HG03025 (cell line): Measurements from ENCODE around the gene NDUFAF4.

Experiments
- ATAC-seq: cut with Tn5 transposase; IDR thresholded peaks from one replicate; pipeline ENCODE4 v1.9.1; 2021; ENCODE audit warnings: mild to moderate bottlenecking, moderate library complexity; ENCODE audit not compliant: unreplicated experiment, low FRiP score

The NDUFAF4 gene

DNA sequence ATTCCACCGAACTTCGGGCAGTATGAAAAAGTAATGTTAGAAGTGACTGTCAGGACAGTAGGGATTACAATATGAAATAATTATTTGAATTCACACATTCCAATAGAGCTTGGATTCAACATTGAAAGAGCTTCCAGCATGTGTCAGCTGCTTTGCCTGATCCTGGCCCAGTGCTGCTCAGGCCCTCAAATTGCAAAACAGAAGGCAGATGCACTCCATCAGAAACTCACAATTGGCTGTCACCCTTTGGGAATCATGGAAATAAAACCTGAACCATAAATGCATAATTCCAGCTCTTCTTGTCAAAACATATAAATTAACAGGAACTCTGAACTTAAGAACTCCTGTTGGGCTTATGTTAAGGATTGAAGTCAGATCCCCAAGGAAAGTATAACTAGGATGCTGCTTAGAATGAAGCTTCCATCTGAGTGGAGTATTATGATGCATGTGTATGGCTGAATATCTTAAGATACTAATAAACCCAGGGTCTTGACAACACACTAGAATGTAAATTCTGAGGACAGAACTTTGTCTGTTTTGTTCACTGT, 1.8 kb upstream of the NDUFAF4 start:
- no peak for ATAC-seq

DNA sequence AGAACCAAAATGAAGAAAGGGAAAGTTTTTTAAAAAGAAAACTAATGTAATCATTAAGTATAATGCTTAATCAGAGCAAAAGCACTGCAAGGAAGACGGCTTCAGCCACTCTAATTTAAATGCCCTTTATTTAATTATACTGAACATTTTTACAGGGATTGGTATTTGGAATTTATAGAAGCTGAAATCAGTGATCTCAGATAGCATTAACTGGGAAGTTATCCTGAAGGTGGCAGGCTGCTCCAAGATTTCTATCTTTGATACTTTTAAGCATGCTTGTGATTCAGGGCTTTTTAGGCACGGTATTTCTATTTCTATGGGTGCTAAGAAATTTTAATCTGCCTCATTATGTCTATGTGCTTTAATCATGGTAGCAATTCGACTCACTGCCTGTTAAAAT, 1.3 kb upstream of the NDUFAF4 start:
- no peak for ATAC-seq

DNA sequence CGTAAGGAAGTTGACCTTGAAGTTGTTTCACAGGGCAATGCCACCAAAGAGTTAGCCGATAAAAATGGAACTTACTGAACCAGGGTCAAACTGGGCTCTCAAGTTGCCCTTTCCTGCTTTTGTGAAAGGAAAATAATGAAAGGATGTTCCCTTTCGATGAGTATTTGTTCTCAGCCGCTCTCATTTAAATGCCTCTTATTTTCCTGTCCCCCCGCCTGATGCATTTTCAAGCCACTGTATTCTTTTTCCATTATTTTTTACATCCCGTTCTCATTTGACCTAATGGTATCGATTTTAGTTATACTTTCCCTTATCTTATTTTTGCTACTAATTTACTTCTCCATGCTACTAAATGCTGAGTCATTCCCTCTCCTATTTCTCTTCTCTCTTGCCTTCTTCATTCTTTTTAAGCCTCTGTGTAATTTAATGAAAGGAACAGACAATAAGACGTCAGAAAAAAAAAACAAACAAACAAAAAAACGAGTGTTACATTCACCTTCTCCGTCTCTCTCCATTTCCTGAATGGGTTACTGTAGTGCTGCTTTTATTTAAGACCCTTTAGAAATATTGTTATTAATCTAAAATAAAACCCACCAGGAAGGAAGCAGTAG, 655 bp upstream of the NDUFAF4 start:
- ATAC-seq: no peak

DNA sequence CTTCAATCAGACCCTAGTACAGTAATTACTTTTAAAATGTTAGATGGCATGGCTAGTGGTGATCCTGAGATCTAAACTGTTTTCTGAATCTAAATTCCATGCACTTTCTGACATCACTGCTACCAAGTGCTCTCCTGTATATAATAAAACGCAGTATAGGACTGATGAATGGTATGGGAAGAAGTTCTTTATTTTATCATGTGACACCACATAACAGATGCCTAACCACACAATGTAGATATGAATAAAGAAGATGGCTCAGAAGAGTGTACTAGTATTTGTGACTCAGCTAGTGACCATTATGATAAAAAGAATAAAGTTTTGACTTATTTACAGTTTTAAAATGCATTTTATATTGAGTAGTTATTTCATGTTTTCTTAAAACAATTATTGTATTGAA, 8.5 kb downstream of the NDUFAF4 start:
- no peak for ATAC-seq

DNA sequence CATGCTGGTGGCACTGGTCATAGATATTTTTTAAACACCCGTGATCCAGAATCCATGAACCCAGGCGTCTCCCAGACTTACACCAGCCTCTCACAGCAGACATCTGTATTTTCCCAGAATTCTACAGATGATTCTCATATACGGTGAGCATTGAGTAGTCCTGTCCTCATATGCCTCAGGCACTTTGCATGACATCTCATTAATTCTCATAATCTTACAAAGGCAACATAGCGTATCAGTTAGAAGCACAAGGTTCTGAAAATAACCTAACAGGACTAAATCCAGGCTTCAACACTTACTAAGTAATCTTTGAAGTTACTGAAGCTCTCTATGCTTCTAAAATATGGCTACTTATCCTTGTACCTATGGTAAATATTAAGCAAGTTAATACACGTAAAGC, 8.9 kb downstream of the NDUFAF4 start:
- no peak for ATAC-seq

DNA sequence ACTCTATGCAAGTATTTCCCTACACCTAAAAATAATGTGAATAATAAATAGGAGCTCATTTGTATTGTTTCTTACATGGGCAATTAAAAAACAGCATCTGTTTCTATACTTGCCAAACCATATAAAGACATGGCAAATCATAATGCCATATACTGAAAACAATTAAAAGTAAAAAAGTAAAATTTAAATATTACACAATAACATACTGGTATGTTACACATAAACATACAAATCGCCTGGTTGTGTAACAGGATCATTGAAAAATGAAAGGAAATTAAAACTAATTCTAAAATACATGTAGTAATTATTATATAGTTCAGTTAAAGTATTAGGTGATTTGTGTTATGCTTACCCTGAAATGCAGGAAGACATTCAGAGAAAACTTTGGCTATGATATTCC, 11.2 kb downstream of the NDUFAF4 start:
- no peak for ATAC-seq

DNA sequence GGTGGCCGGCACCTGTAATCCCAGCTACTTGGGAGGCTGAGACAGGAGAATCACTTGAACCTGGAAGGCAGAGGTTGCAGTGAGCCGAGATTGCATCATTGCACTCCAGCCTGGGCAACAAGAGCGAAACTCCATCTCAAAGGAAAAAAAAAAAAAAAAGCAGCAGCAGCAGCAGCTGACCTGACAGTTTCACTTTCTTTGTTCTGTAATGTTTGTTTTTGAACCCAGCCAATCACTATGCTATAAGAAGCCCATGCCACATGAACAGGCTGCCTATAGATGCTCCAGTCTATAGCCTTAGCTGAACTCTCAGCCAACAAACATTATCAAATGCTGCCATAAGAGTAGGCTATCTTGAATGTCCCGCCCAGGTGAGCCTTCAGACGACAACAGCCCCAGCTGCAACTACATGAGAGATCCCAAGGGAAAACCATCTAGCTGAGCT, 12.5 kb downstream of the NDUFAF4 start:
- ATAC-seq: peak; percentile 95

DNA sequence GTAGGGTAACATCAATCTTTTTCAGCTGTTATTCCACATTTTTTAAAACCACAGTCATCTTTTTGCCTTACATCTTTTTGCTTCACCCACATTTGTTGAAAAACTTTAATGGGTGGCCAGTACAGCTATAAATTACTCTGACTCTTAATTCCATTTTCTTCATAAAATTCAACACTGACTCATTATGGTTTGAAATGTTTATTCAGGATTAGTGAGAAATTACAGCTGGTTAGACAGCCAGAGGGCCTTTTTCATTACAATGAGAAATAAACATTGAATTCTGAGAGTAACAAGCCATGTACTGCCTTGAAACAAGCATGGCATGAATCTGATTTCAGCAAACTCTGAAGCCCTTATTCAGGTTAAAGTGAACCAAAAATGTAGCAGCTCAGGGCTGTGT, 19.5 kb downstream of the NDUFAF4 start:
- ATAC-seq: no peak

DNA sequence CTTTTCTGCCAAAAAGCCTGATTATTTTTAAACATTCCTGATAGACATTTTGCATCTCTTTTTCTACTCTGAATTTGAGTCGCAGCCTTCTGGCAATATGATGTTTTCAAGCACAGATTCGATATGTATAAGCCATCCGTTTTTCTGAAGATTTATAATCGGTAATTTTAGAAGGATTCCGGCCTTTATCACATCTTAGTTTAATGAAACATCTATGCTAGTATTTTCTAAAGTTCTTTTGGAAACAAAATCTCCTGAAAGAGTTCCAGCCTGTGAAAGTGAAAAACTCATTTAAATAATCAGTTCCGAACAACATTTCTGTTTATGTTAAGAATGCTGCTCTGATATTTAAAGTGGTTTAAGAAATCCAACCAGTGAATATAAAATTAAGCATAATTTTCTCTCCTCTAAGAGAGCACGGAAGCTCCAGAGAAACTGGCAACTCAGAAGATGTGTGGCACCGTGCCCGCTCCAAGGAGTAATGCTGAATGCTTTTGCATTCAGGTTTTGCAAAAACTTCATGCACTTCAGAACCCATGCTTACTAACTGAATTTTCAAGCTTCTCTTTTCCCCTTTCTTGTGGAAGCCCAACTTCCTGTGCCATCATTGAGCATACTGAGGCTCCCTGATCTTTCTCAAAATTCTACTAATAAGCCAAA, 20.7 kb downstream of the NDUFAF4 start:
- no peak for ATAC-seq

DNA sequence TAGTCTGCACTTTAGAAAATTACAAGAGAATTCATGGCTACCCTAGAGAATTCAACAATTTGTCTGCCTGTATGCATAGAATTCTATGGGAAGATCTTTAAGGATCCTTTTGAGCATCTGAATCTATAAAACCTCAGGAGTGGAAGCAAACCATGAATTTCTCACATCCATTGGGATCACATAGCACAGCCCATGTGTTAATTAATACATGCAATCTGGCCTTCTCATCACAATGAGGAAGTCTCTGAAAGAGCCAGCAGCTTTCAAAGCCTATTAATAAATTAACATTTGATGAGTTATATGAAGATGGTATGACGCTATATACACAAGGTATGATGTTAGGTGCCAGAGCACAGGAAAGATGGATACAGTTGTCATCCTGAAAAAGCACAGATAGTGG, 24.7 kb downstream of the NDUFAF4 start:
- no peak for ATAC-seq

DNA sequence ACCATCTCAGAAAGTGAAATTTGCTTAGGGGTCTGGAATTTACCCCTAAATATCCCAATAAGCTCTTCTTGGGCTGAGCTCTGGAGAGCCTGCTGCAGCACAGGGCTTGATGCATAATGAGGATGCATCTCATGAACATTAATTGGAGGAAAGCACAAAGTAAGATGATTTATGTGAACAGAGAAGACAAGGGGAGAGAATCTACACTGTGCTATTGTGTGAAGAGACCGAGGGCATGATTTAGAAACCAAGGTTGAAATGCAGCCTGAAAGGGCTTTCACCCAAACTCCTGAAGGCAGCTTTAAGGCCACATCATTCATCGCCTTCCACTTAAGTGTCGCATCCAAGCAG, 32.7 kb downstream of the NDUFAF4 start:
- no peak for ATAC-seq

DNA sequence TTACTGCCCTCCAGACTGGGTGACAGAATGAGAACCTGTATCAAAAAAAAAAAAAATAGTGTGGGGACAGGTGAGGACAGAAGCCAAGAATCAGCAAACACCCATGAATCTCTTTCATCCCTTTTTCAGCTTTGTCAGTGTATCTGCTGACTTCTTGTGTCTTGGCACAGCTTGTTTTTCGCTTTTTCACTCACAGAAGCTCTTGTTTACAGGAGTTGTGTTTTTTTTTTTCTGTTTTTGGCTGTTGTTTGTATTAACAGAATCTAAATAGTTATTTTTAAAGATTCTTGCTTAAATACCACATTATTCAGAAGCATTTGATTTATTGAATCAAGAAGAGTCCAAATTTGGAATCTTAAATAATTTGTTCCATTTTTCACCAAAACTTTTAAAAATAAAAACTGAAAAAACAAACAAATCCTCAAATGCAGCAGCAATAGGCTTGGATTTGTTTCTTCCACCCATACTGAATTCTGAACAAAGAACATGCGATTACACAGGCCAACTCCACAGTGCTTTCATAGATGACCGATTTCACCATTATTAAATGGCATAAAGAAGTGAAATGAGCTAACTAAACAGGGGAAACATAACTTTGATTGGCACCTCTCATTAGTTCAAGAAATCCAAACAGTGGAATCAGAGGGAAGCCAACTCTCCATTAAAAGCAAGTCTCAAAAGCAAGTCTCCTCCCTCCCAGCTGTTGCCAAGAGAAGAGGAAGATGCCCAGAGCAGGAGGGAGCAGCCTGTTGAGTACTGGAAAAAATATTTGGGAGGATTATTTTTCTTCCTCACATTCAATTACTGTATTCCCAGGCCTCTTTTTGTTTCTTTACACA, 33.3 kb downstream of the NDUFAF4 start:
- ATAC-seq: no peak

DNA sequence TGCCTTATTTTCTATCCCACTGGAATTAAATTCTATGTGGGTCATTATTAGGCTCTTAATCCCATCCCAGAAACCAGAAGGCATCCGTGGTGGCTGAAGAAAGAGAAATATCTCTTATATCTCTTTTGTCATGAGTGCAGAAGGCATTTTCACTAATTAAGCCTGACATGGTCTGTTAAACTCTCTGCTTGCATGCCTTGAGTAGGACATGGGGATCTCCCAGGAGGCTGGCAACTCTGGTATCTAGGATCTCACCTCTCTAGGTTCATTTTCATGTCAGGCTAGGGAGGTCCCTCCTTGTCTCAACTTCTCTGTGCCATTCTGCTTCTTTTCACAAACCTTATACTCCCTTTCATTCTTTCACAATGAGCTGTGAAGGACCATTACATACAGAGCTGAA, 35.1 kb downstream of the NDUFAF4 start:
- no peak for ATAC-seq

DNA sequence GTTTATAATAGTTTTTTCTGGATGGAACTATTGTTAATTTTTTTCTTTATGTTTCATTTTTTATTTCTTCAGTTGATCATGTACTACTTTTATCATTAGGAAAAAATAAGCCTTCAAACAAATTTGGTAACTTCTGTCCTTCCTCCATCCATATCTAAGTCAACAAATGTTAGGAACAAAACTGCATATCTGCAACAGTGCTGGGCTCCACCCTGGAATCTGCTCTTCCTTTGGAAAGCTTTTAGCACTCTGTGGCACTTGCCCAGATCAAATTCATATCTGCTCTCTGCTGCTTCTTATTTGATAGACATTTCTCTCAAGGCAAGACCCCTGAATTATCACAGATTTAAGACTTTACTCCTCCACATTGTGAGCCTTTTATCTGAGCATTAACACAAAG, 36.1 kb downstream of the NDUFAF4 start:
- no peak for ATAC-seq

DNA sequence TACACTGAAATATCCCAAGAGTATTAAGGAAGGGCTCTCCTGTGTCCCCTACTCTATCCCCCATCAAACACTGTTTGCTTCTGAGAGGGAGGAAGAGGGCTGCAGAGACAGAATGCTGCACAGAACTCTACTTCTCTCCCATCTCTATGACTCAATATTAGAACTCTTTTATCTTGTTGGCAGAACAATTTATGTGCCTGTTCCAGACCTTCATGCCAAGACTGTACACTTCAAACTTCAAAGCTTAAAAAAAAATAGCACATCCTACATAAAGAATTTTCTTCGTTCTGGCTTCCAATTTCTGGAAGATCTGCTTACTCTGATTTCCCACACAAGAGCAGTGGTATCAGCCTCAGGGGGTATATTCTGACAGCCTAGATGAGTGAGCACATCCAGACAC, 40.8 kb downstream of the NDUFAF4 start:
- ATAC-seq: no peak

DNA sequence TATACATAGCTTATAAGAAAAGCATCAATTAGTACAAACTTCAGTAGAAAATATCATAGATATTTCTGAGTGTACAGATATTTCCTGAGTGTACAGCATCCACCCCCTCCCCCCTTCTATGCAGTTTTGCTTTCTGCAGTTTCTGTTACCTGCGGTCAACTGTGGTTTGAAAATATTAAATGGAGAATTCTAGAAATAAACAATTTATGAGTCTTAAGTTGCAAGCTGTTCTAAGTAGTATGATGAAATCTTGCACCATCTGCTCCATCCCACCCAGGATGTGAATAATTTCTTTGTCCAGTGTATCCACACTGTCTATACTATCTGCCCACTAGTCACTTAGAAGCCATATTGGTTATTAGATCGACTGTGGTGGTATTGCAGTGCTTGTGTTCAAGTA, 44.6 kb downstream of the NDUFAF4 start:
- ATAC-seq: no peak

DNA sequence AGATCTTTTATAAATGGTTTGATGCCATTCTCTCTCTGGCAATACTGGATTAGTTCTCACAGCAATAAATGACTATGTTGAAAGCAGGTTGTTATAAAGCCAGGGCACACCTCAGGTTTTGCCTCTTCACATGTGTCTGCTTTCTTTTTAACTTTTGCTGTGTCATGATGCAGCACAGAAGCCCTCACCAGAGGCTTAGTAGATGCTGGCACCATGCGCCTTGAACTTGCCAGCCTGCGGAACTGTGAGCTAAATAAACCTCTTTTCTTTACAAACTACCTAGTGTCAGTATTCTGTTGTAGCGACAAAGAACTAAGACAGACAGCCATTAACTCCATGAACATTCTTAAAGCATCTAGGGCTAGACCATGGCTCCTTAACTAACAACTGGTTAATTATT, 45.1 kb downstream of the NDUFAF4 start:
- ATAC-seq: no peak

DNA sequence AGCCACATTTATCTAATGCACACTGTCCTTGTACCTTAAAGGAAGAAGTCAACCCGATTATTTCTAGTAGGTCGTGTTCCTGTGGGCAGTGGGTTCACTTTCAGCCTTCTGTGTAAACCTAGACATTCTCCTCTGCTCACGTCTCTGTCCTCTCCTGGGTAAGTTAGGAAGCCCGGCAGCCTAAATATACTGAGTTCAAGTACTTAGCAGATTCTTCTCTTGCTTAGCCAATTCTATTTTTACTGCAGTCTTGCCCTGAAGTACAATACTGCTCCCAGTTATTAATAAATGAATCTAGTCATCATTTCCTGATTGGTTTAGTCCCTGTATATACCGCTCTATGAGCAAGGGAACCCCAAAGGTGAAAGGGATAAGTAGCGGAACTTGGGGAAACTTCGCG, 45.8 kb downstream of the NDUFAF4 start:
- no peak for ATAC-seq

DNA sequence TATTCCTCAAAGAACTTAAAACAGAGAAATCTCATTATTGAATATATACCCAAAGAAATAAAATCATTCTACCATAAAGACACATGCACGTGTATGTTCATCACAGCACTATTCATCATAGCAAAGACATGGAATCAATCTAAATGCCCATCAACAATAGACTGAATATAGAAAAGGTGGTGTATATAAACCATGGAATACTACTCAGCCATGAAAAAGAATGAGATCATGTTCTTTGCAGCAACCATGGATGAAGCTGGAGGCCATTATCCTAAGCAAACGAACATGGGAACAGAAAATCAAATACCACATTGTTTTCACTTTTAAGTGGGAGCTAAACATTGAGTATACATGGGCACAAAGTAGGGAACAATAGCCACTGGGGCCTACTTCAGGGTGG, 48.1 kb downstream of the NDUFAF4 start:
- ATAC-seq: no peak

DNA sequence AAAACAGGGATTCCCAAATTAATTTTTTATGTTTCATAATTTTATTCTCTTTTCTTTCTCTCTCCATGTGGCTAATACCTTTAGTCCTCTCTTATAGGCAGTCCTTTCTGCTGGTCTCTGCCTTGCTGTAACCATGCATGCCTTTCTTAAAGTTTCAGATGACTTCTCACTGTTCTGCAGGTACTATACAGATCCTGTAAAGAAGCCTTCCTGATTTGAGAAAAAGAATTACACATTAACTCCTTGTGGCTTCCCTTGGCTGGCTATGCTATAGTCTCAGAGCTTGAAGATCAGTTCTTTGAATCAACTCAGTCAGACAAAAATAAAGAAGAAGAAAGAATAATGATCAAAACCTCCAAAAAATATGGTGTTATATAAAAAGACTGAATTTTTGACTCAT, 53.2 kb downstream of the NDUFAF4 start:
- ATAC-seq: no peak

DNA sequence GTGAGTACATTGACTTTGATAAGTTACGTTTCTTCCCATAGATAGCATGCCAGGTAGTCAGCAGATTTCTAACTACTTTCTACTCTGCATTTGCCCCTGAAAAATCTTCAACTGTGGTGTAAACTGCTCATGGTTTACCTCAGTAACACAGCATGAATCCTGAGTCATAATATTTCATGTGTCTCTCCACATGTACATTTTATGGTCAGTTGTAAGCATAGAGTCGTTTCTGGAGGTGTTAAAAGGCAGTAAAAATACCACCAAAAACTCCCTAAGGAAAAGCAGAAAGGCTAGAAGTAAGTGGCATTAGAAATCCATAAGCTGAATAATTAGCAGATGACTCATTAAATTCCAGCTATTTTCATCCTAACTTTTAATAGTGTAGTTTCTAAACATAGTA, 56.3 kb downstream of the NDUFAF4 start:
- no peak for ATAC-seq
